Measurements from ENCODE around the gene TRIO.

The TRIO gene

GRCh38 chr5:14313986-14314690 is 171.0 kb downstream of the TRIO start:
- no peaks in the 10 kb centered on the region for H3K9me3 ChIP-seq (ENCODE audit: control insufficient read depth, low read length)
- H3K27me3 ChIP-seq (ENCODE audit: control insufficient read depth, insufficient read depth, low read length): no peaks in the 10 kb centered on the region
- no peak overlapping the region for H3K4me2 ChIP-seq (ENCODE audit: low read length)
- no peak overlapping the region for H2AFZ ChIP-seq
- H3K36me3 ChIP-seq (ENCODE audit: control insufficient read depth, insufficient read depth, low read length): no peaks in the 10 kb centered on the region
- H3K79me2 ChIP-seq: peaks cover 3% of the 10 kb centered on the region
- TF ChIP-seq CTCF (IDR thresholded peaks at IDR 0.05): no peak
- H3K9ac ChIP-seq: no peak overlapping the region
- no peak overlapping the region for H3K27ac ChIP-seq
- H3K4me1 ChIP-seq: peaks cover 2% of the 10 kb centered on the region
- H3K4me3 ChIP-seq (ENCODE audit: low read depth, low read length): no peak overlapping the region

GRCh38 chr5:14316471-14316870 is 173.3 kb downstream of the TRIO start:
- no peak for TF ChIP-seq CTCF (IDR thresholded peaks at IDR 0.05)
- no peaks in the 10 kb centered on the region for H3K79me2 ChIP-seq
- no peaks in the 10 kb centered on the region for H3K27me3 ChIP-seq (ENCODE audit: control insufficient read depth, insufficient read depth, low read length)
- H2AFZ ChIP-seq: no peak overlapping the region
- H3K9me3 ChIP-seq (ENCODE audit: control insufficient read depth, low read length): no peaks in the 10 kb centered on the region
- H3K4me3 ChIP-seq (ENCODE audit: low read depth, low read length): no peak overlapping the region
- H3K9ac ChIP-seq: no peak overlapping the region
- peaks cover 2% of the 10 kb centered on the region for H3K4me1 ChIP-seq
- no peak overlapping the region for H3K27ac ChIP-seq
- no peaks in the 10 kb centered on the region for H3K36me3 ChIP-seq (ENCODE audit: control insufficient read depth, insufficient read depth, low read length)
- H3K4me2 ChIP-seq (ENCODE audit: low read length): no peak overlapping the region

- Histone ChIP-seq H3K36me3 (ENCODE audit: control insufficient read depth, insufficient read depth, low read length) (no peaks in the 10 kb centered on the region), H3K4me1 (peaks cover 2% of the 10 kb centered on the region)
- no peak for TF ChIP-seq CTCF (IDR thresholded peaks at IDR 0.05)
Measured at GRCh38 chr5:14319102-14319501, 176.0 kb downstream of the TRIO start.

DNA sequence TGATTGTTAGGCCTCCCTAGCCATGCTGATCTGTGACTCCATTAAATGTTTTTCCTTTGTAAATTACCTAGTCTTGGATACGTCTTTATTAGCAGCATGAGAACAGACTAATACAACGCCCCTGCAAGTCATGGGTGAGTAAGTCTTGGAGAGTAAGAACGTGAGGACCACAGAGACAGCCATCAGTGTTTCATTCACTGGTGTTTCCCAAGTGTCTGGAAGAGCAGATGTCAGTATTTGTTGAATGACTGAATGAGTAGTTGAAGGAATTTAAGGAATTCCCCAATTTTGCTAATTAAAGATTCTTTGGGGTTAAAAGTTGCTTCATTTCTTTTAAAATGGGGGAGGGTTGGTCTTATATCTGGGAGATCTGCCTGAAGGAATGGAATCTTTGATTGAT is 178.8 kb downstream of the TRIO start:
- H3K4me3 ChIP-seq (ENCODE audit: low read depth, low read length): no peak overlapping the region
- H3K4me2 ChIP-seq (ENCODE audit: low read length): no peak overlapping the region
- H3K9me3 ChIP-seq (ENCODE audit: control insufficient read depth, low read length): no peaks in the 10 kb centered on the region
- no peaks in the 10 kb centered on the region for H3K27me3 ChIP-seq (ENCODE audit: control insufficient read depth, insufficient read depth, low read length)
- H3K27ac ChIP-seq: no peak overlapping the region
- no peaks in the 10 kb centered on the region for H3K36me3 ChIP-seq (ENCODE audit: control insufficient read depth, insufficient read depth, low read length)
- TF ChIP-seq CTCF (IDR thresholded peaks at IDR 0.05): no peak
- no peak overlapping the region for H3K9ac ChIP-seq
- no peaks in the 10 kb centered on the region for H3K79me2 ChIP-seq
- H2AFZ ChIP-seq: no peak overlapping the region
- H3K4me1 ChIP-seq: peaks cover 5% of the 10 kb centered on the region

More at GRCh38 chr5:14319102-14319501, 176.0 kb downstream of the TRIO start:
- H3K27ac ChIP-seq: no peak overlapping the region
- no peak overlapping the region for H3K4me3 ChIP-seq (ENCODE audit: low read depth, low read length)
- no peak overlapping the region for H2AFZ ChIP-seq
- no peaks in the 10 kb centered on the region for H3K9me3 ChIP-seq (ENCODE audit: control insufficient read depth, low read length)
- H3K9ac ChIP-seq: no peak overlapping the region
- no peaks in the 10 kb centered on the region for H3K27me3 ChIP-seq (ENCODE audit: control insufficient read depth, insufficient read depth, low read length)
- H3K4me2 ChIP-seq (ENCODE audit: low read length): no peak overlapping the region
- no peaks in the 10 kb centered on the region for H3K79me2 ChIP-seq
